Activated naive CD8-positive, alpha-beta T cell treated with anti-CD3 and anti-CD28 coated beads for 36 hours (primary cell): ENCODE results near the gene EZR. TPM values are rescaled to one million over a fixed set of nuclear protein-coding genes. Genes with fewer than 3 reads are reported as not detected.

Experiments
- DNase-seq: peaks from one replicate; pipeline ENCODE4 v3.0.0; 2021
- H3K27ac Mint-ChIP-seq: one replicate; pipeline ENCODE4 v1.8.0; 2022; ENCODE audit warnings: mild to moderate bottlenecking, moderate library complexity, mixed read lengths
- H3K27me3 Mint-ChIP-seq: one replicate; pipeline ENCODE4 v1.8.0; 2022; ENCODE audit warnings: mild to moderate bottlenecking, mixed read lengths
- H3K36me3 Mint-ChIP-seq: one replicate; pipeline ENCODE4 v1.8.0; 2021; ENCODE audit warnings: mild to moderate bottlenecking, mixed read lengths
- H3K4me1 Mint-ChIP-seq: one replicate; pipeline ENCODE4 v1.8.0; 2021; ENCODE audit warnings: mixed read lengths
- H3K4me3 Mint-ChIP-seq: one replicate; pipeline ENCODE4 v1.8.0; 2022; ENCODE audit warnings: mild to moderate bottlenecking, moderate library complexity, mixed read lengths
- H3K9me3 Mint-ChIP-seq: one replicate; pipeline ENCODE4 v1.8.0; 2022; ENCODE audit warnings: mixed read lengths
- total RNA-seq, 2 experiments: library from RNA; stranded (reverse); gene quantifications; one replicate each; pipeline ENCODE4 v1.2.3, GENCODE V29; 2021

EZR gene
- total RNA-seq, 2 experiments from 2014 or later: 218 to 227 TPM

- no peaks in the 10 kb centered on the region for H3K27me3 Mint-ChIP-seq
- H3K4me3 Mint-ChIP-seq: peak overlapping the region; percentile 99
- H3K9me3 Mint-ChIP-seq: peaks cover 5% of the 10 kb centered on the region
- peaks cover 55% of the 10 kb centered on the region for H3K4me1 Mint-ChIP-seq
- H3K27ac Mint-ChIP-seq: peak overlapping the region; percentile 94
- peaks cover 68% of the 10 kb centered on the region for H3K36me3 Mint-ChIP-seq
- no peak for DNase-seq
Measured at GRCh38 chr6:158816329-158816728, 2.8 kb downstream of the EZR start.

DNA sequence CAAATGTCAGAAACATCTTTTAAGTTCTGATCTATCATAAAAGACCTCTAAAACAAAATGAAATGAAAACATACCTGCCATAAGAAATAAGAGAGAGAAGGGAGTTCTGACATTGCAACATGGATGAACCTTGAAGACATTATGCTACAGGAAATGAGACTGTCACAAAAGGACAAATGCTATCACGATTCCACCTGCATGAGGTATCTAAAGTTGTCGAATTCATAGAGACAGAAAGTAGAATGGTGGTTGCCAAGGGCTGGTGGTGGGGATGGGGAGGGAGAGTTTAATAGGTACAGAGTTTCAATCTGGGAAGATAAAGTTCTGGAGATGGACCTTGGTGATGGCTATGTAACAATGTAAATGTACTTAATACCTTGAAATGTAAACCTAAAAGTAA is 3.3 kb downstream of the EZR start:
- H3K27ac Mint-ChIP-seq: peak overlapping the region; percentile 94
- H3K4me1 Mint-ChIP-seq: peaks cover 56% of the 10 kb centered on the region

GRCh38 chr6:158815379-158815724 is 3.8 kb downstream of the EZR start:
- Mint-ChIP-seq H3K36me3 (peaks cover 75% of the 10 kb centered on the region), H3K27ac (peak overlapping the region; percentile 94), H3K4me1 (peaks cover 62% of the 10 kb centered on the region), H3K4me3 (peak overlapping the region; percentile 99), H3K27me3 (no peaks in the 10 kb centered on the region), H3K9me3 (peaks cover 4% of the 10 kb centered on the region)
- no peak for DNase-seq

More for the DNA sequence above, 3.3 kb downstream of the EZR start:
- H3K27me3 Mint-ChIP-seq: no peaks in the 10 kb centered on the region
- H3K36me3 Mint-ChIP-seq: peaks cover 70% of the 10 kb centered on the region
- H3K9me3 Mint-ChIP-seq: peaks cover 5% of the 10 kb centered on the region
- DNase-seq: no peak
- H3K4me3 Mint-ChIP-seq: peak overlapping the region; percentile 99

DNA sequence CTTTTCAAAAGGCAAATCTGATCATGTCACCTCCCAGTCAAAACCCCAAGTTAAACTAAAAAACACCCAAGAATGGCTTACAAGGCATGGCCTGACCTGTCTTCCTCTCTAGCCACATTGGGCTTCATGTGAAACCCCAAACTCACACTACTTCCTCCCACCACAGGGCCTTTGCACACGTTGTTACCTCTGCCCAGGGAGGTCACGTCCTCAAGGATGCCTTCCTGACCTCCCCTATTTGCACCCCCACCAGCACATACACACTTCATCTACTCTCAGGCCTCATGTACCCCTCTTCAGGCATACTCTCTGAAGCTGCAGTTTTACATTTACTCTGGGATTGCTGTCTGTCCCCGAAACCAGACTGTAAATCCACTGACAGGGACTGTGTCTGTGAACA is 6.1 kb downstream of the EZR start:
- H3K27ac Mint-ChIP-seq: peak overlapping the region; percentile 94
- H3K27me3 Mint-ChIP-seq: no peaks in the 10 kb centered on the region

GRCh38 chr6:158812611-158813010 is 6.6 kb downstream of the EZR start:
- Mint-ChIP-seq H3K4me1 (peaks cover 83% of the 10 kb centered on the region), H3K9me3 (no peaks in the 10 kb centered on the region)
- no peak for DNase-seq

More for the DNA sequence above, 6.1 kb downstream of the EZR start:
- Mint-ChIP-seq H3K4me1 (peaks cover 79% of the 10 kb centered on the region), H3K9me3 (no peaks in the 10 kb centered on the region), H3K4me3 (peak overlapping the region; percentile 99), H3K36me3 (peaks cover 90% of the 10 kb centered on the region)
- DNase-seq: no peak

DNA sequence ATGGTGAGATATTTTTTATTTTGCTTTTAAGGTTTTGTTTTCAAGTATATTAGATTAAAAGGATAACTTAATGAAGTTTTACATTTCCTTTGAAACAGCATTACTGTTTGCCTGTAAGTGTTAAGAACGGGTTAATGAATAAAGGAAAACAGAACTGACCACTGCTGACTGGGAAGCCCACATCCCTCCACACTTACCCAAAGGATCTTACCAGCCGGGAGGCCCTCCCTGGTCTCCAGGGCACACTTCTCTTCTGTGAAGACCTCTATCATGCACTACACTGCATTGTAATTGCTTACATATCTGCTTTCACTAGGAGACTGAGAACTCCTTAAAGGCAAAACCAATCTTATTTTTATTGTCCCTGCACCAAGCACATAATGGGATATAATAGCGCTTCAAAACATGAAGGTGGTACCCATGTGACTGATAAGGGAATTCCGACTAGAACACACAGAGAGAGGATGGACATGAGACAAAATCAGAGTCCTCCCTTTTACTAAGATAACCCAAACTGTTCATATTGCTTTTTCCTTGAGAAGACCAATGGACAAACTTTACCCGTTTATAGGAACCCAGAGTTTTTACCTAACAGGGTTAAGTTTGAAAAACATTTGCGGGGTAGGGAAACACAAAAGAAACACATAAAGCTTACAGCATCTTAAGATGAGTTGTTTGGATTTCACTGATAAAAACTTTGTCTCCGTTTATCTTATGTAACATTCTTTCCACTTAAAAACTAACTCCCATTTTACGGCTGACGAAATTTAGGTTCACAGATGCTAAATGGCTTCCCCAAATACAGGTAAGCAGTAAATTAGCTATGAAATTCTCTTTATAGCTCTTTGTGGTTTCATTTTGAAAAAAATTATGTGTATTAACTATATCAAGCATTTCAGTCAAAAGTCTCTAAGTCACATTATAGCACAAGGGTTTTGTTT is 8.7 kb downstream of the EZR start:
- no peak for DNase-seq
- peaks cover 91% of the 10 kb centered on the region for H3K36me3 Mint-ChIP-seq
- H3K4me1 Mint-ChIP-seq: peaks cover 91% of the 10 kb centered on the region
- H3K4me3 Mint-ChIP-seq: no peak overlapping the region
- peak overlapping the region; percentile 62 for H3K27ac Mint-ChIP-seq
- H3K27me3 Mint-ChIP-seq: no peaks in the 10 kb centered on the region
- no peaks in the 10 kb centered on the region for H3K9me3 Mint-ChIP-seq

More at GRCh38 chr6:158812611-158813010, 6.6 kb downstream of the EZR start:
- peak overlapping the region; percentile 99 for H3K4me3 Mint-ChIP-seq
- H3K27me3 Mint-ChIP-seq: no peaks in the 10 kb centered on the region
- H3K27ac Mint-ChIP-seq: peak overlapping the region; percentile 94
- H3K36me3 Mint-ChIP-seq: peaks cover 90% of the 10 kb centered on the region

- no peaks in the 10 kb centered on the region for H3K27me3 Mint-ChIP-seq
Measured at GRCh38 chr6:158808941-158809678, 10.1 kb downstream of the EZR start.

GRCh38 chr6:158808442-158808833 is 10.7 kb downstream of the EZR start:
- peaks cover 80% of the 10 kb centered on the region for H3K36me3 Mint-ChIP-seq
- peaks cover 91% of the 10 kb centered on the region for H3K4me1 Mint-ChIP-seq
- H3K9me3 Mint-ChIP-seq: no peaks in the 10 kb centered on the region
- H3K4me3 Mint-ChIP-seq: no peak overlapping the region
- peak overlapping the region; percentile 4 for H3K27ac Mint-ChIP-seq
- no peak for DNase-seq
- H3K27me3 Mint-ChIP-seq: no peaks in the 10 kb centered on the region

More at GRCh38 chr6:158808941-158809678, 10.1 kb downstream of the EZR start:
- Mint-ChIP-seq H3K9me3 (no peaks in the 10 kb centered on the region), H3K36me3 (peaks cover 84% of the 10 kb centered on the region), H3K27ac (peak overlapping the region; percentile 73), H3K4me3 (peak overlapping the region; percentile 44), H3K4me1 (peaks cover 89% of the 10 kb centered on the region)
- no peak for DNase-seq

GRCh38 chr6:158807515-158808441 is 11.4 kb downstream of the EZR start:
- Mint-ChIP-seq H3K4me3 (no peak overlapping the region), H3K36me3 (peaks cover 76% of the 10 kb centered on the region), H3K27ac (peak overlapping the region; percentile 55), H3K4me1 (peaks cover 87% of the 10 kb centered on the region), H3K9me3 (no peaks in the 10 kb centered on the region), H3K27me3 (no peaks in the 10 kb centered on the region)
- DNase-seq: no peak

- DNase-seq: no peak
- Mint-ChIP-seq H3K4me3 (no peak overlapping the region), H3K4me1 (peaks cover 85% of the 10 kb centered on the region), H3K27ac (peak overlapping the region; percentile 68), H3K36me3 (peaks cover 70% of the 10 kb centered on the region), H3K9me3 (no peaks in the 10 kb centered on the region), H3K27me3 (no peaks in the 10 kb centered on the region)
Measured at GRCh38 chr6:158805698-158806377, 13.3 kb downstream of the EZR start.

DNA sequence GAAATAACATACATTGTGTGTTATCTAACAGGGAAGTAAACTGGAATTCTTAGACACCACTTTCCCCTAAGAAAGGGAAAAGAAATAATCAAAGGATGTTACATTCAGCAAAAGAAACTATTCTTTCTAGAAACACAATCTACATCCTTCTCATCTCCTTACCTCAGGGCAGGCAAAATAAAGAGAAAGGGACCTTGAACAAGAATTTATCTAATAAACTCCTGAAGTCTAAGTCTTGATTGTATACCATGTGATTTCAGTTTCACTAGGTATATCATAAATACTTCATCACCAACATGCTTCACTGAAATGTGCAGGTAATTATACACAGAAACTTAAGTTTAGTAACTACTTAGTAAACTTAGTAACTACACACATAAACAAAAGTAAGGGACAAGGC is 15.0 kb downstream of the EZR start:
- Mint-ChIP-seq H3K4me1 (peaks cover 85% of the 10 kb centered on the region), H3K4me3 (peak overlapping the region; percentile 59), H3K27ac (peak overlapping the region; percentile 82), H3K9me3 (no peaks in the 10 kb centered on the region), H3K27me3 (no peaks in the 10 kb centered on the region), H3K36me3 (peaks cover 65% of the 10 kb centered on the region)
- DNase-seq: no peak

GRCh38 chr6:158803733-158804143 is 15.4 kb downstream of the EZR start:
- Mint-ChIP-seq H3K4me3 (peak overlapping the region; percentile 59), H3K36me3 (peaks cover 63% of the 10 kb centered on the region), H3K27me3 (no peaks in the 10 kb centered on the region), H3K4me1 (peaks cover 85% of the 10 kb centered on the region), H3K27ac (peak overlapping the region; percentile 82), H3K9me3 (no peaks in the 10 kb centered on the region)
- DNase-seq: peak; percentile 42

DNA sequence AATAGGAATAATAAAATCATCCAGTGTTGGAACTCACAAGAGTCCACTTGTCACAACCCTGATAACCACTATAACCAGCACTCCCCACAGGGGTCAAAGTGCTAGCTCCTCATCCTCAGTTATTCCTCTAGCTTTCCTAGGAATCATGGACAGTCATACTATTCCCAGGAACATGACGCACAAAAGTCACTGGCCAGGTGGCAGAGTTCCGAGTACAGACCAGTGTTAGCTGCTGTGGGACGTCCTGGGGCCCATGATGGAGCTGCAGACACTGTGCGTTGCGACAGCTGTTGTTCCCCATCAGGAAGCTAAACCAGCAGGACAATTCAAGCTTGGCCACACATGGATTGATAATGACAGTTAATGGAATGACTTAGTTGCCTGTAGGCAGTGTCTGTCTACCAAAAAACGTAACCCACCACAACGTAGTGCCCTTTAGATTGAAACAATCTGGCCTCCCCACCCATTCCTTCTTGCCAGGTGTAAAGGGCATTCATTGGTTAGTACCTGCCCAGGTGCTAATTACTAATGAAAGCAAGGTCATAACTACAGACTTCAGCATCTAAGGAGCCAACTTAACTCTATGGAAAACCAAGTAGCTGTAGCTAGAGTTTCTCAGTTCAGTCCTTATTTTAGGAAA is 17.4 kb downstream of the EZR start:
- peaks cover 84% of the 10 kb centered on the region for H3K4me1 Mint-ChIP-seq
- H3K9me3 Mint-ChIP-seq: no peaks in the 10 kb centered on the region
- no peak for DNase-seq
- no peak overlapping the region for H3K4me3 Mint-ChIP-seq
- no peak overlapping the region for H3K27ac Mint-ChIP-seq
- no peaks in the 10 kb centered on the region for H3K27me3 Mint-ChIP-seq
- H3K36me3 Mint-ChIP-seq: peaks cover 51% of the 10 kb centered on the region
